MM.1S (cell line): ENCODE data around the gene KRTAP5-3.

ENCODE experiments used
- CTCF ChIP-seq: fragments of 300-600 bp; sonication (generic); IDR thresholded peaks from 2 replicates; pipeline ENCODE4 v1.5.1; 2016; ENCODE audit warnings: antibody characterized with exemption, low read length, mixed read lengths
- EZH2 ChIP-seq: fragments of 300-600 bp; sonication (generic); optimal IDR thresholded peaks from 2 replicates; pipeline ENCODE3; 2017; ENCODE audit warnings: low read depth, mild to moderate bottlenecking, antibody characterized with exemption, low read length, mixed read lengths
- EZH2phosphoT487 ChIP-seq: fragments of 300-600 bp; sonication (generic); IDR thresholded peaks from 2 replicates; pipeline ENCODE4 v1.6.1; 2018; ENCODE audit warnings: antibody characterized with exemption, low read length

GRCh38 chr11:1573077-1573902 lies 35.0 kb downstream of the KRTAP5-3 start:
- TF ChIP-seq CTCF, result no peak
- no peak for TF ChIP-seq EZH2
- no peak for TF ChIP-seq EZH2phosphoT487
